ENCODE measurements around the gene USP3.
A peak's percentile ranks its signal among the peaks of the same experiment; 100 is the strongest.

- TF ChIP-seq EP300 (IDR thresholded peaks at IDR 0.05), result no peak
- TF ChIP-seq CTCF (IDR thresholded peaks at IDR 0.05), result no peak
- peak; percentile 61 for TF ChIP-seq POLR2AphosphoS5 (IDR thresholded peaks at IDR 0.05)
Observed at GRCh38 chr15:63587527-63587926, 83.1 kb downstream of the USP3 start.

All from gastroesophageal sphincter (tissue), 3 donors.